Hematopoietic multipotent progenitor cell treated with erythropoietin and hydrocortisone succinate and interleukin-3 and kit ligand, for 15 days (in vitro differentiated cells): ENCODE data around the gene LETM1.
"Not testable (repeated sequence)": the region's sequence is repeated elsewhere in the genome, so short reads cannot be mapped to it uniquely, and the experiment has no call there.

Experiments used
- DNase-seq: peaks from one replicate; pipeline ENCODE4 v3.0.0-alpha.2; 2015; ENCODE audit warnings: low spot score

Gene LETM1

GRCh38 chr4:1851575-1852410 lies 4.2 kb downstream of the LETM1 start:
- no peak for DNase-seq

- no peak for DNase-seq
Observed at GRCh38 chr4:1851160-1851559, 4.8 kb downstream of the LETM1 start.

- DNase-seq, result no peak
Observed at GRCh38 chr4:1850276-1850675, 5.7 kb downstream of the LETM1 start.

GRCh38 chr4:1846580-1846979 lies 9.4 kb downstream of the LETM1 start:
- no peak for DNase-seq

- DNase-seq, result not testable (repeated sequence)
Observed at GRCh38 chr4:1844618-1845017, 11.3 kb downstream of the LETM1 start.

GRCh38 chr4:1843852-1844251 lies 12.1 kb downstream of the LETM1 start:
- DNase-seq, result no peak

- DNase-seq, result no peak
Observed at GRCh38 chr4:1842993-1843448, 12.9 kb downstream of the LETM1 start.

GRCh38 chr4:1842339-1842895 lies 13.5 kb downstream of the LETM1 start:
- no peak for DNase-seq

- no peak for DNase-seq
Observed at GRCh38 chr4:1841887-1842210, 14.1 kb downstream of the LETM1 start.

GRCh38 chr4:1841201-1841886 lies 14.6 kb downstream of the LETM1 start:
- no peak for DNase-seq

- DNase-seq, result no peak
Observed at GRCh38 chr4:1839282-1839681, 16.7 kb downstream of the LETM1 start.

- no peak for DNase-seq
Observed at GRCh38 chr4:1837069-1837468, 18.9 kb downstream of the LETM1 start.

GRCh38 chr4:1836650-1837049 lies 19.3 kb downstream of the LETM1 start:
- no peak for DNase-seq

- not testable (repeated sequence) for DNase-seq
Observed at GRCh38 chr4:1835836-1836235, 20.1 kb downstream of the LETM1 start.

GRCh38 chr4:1834047-1834775 lies 21.7 kb downstream of the LETM1 start:
- DNase-seq, result no peak

GRCh38 chr4:1833307-1834046 lies 22.5 kb downstream of the LETM1 start:
- no peak for DNase-seq

- DNase-seq, result no peak
Observed at GRCh38 chr4:1832690-1833089, 23.3 kb downstream of the LETM1 start.

GRCh38 chr4:1831331-1831730 lies 24.6 kb downstream of the LETM1 start:
- no peak for DNase-seq

- no peak for DNase-seq
Observed at GRCh38 chr4:1830642-1831228, 25.2 kb downstream of the LETM1 start.

GRCh38 chr4:1830234-1830633 lies 25.7 kb downstream of the LETM1 start:
- no peak for DNase-seq

- no peak for DNase-seq
Observed at GRCh38 chr4:1826531-1827350, 29.2 kb downstream of the LETM1 start.
